Activated T-helper 1 cell treated with anti-CD3 and anti-CD28 coated beads, Interleukin-2, amount 50 U/mL, for 16 hours (primary cell): ENCODE results near the gene HOXD11.

Source experiments
- DNase-seq, 2 donors: peaks; one replicate each; pipeline ENCODE4 v3.0.0-alpha.2; 2020; ENCODE audit warnings: low read depth in 1 of 2, low spot score in 1 of 2

Gene HOXD11

GRCh38 chr2:176130957-176131847, 24.1 kb downstream of the HOXD11 start:
- no peak for DNase-seq

GRCh38 chr2:176131848-176132158, 24.7 kb downstream of the HOXD11 start:
- DNase-seq: no peak

DNA sequence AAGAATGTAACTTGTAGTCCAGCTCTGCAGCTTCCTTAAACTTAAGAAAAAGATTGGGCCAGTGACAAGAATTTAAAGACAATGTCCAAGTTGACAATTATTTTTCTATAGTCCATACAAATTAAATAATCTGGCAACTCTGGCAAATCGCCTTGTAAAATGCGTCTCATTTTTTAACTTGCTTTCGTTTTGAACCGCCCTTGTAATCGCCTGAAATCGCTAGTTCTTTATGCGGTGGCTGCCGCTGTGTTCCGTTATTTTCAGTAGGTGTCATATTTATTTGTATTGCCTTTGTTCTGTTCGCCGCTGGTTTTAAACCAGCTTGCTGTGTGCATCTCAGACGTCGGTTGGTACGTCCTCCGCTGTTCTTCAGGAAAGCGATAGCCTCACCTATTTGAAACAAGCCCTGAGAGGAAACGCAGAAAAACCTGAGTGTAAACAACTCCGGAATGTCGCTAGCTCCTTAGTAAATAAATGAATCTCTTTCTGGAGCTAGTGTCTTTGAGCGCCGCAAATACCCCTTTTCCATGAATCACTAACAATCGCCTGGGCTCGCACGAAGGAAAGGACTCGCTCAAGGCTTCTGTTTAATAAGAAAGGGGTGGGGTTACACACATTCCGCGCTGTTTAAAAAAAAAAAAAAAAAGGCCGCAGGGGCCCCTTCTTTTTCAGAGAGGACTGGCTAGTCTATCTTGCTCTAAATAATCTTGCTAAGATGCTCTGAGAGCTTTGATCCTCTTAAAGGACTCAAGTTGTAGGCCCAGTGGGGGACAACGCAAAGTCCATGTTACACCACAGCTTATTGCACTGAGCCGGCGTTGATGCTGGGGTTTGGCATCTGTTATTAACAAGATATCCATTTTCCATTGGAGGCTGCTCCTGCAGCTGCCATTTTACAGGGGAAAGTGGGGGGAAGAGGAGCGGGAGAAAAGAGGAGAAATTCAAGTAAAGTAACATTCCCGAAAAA, 25.4 kb downstream of the HOXD11 start:
- no peak for DNase-seq

DNA sequence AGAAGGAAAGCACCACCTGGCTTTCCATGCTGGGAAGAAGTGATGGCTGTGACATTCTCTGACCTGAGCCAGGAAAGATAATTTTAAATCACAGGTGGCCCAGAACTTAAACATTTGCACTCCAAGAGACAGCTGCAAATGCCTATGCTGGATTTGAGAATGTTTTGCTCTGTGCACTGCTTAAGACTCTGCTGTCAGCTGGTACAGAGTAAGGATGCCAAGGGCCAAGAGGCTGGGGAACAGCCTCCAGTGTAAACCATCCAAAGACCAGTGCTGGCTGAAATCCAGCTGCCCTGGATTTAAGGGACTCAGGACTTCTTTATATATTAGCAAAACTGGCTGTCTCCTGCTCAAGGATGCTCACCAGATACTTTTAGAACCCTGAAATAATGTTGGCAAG, 26.3 kb downstream of the HOXD11 start:
- DNase-seq: no peak

- DNase-seq: no peak
Observed at GRCh38 chr2:176134035-176134434, 27.0 kb downstream of the HOXD11 start.

DNA sequence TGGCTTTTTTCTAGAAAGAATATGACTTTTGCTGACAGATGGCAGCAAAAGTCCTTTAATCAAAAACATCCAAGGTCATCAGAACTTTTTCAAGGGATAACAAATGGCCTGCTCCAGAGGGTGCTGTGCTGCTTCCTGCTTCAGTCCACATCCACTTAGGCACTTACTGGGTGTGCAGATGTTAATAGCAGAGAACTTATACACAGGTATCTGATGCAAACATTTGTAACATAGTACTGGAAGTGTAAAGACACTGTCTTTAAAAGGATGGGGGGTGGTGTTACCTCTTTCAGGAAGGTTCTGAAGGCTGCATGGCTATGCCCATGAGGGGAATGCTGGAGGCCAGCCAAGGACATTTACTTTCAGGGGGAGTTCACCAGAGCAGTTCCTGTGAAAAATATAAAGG, 28.0 kb downstream of the HOXD11 start:
- DNase-seq: no peak

DNA sequence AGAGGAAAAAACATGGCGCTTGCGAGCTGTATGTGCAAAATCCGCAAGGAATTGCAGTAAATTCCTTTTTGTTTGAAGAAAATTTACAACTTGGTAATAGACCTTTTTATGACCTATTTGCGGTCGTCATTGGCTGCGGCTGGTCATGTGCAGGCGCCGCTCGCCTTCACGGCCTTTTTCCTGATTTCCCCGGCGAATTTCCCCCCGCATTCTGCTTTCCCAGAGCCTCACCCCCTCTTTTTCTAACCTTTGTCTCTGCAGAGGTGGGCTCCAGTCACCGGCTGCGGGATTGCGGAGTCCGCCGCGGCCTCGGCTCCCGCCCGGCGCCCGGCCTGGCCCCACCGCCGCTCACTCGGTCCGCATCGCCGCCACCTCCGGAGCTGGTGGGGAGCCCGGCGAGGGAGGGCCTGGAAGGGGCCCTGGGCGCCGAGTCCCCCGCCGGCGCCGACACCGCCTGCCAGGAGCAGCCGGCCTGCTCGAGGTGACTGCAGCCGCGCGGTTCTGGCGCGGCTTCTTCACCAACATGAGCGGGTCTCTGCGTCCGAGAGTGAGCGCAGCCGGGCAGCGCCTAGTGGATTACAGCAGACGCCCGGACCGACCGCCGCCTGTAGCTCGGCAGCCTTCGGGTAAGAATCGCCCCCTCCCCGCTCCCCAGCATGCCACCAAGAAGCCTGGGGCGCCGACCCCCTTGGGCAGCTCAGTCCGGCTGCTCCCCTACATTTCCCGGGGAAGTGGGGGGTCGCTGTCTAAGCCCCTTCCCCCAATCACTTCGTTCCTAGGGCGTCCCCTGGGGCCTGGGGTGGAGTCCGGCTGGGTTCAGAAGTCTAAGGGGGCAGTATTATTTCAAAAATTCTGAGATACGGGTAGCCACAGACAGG, 29.5 kb downstream of the HOXD11 start:
- no peak for DNase-seq

- no peak for DNase-seq
Observed at GRCh38 chr2:176137252-176137580, 30.1 kb downstream of the HOXD11 start.

GRCh38 chr2:176137906-176138305, 30.8 kb downstream of the HOXD11 start:
- no peak for DNase-seq

DNA sequence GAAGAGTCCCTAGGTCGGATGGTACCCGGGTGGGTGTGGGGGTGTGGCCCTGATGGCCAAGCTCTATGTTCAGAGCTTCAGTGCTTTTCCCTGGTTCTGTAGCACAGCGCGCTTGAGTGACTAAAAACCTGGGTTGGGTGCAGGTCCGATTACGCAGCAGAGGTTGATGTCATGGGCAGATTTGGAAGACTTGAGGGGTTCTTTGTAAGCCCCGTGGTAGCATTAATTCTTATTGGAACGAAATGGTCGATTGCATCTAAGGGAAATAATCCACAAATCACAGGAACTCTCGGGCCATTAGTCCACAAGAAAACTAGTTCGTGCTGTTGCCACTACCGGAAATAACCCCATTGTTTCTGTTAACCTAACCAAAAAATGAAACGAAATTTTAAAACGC, 31.4 kb downstream of the HOXD11 start:
- DNase-seq: no peak

- DNase-seq: no peak
Observed at GRCh38 chr2:176138923-176139660, 32.0 kb downstream of the HOXD11 start.

GRCh38 chr2:176139661-176140512, 32.8 kb downstream of the HOXD11 start:
- no peak for DNase-seq

GRCh38 chr2:176140513-176141317, 33.6 kb downstream of the HOXD11 start:
- DNase-seq: no peak

GRCh38 chr2:176142281-176142680, 35.2 kb downstream of the HOXD11 start:
- no peak for DNase-seq

DNA sequence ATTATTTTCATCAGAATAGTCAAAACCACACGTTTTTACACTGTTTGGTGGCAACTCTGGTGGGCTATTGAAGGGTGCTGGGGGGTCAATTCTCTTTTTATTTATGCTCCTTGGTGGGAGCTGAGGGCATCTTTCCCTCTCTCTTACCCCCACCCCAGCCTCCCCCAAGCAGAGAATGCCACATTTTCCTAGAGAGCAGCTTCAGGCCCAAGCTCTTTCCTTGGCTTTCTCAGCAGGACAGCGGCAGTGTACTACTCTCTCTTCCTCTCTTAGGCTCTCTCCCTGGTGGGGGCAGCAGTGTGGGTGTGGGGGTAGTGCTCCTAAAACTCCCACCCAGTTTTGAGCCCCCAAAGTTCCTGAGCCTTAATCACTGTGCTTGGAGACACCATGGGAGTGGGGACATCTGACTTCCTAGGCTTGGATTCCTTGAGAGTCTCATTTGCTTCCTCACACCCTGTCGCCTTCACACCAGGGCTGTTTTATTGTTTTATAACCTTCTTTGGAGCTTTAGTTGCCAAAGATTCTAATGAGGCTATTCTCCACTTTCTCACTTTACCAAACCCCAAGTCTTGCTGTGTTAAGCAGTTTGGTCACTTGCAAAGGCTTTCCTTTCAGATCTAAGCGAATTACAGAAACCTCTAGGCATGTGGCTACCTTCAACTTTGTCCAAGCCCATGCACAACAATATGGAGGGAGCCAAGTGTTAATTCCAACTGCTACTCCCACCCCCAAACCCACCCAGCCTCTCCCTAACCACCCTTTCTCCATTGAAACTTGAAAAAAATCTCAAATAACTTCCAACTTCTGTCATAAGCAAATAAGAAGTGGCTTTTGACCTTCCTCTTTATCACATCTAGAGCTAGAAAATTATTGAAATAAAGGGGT, 38.2 kb downstream of the HOXD11 start:
- DNase-seq: no peak

- no peak for DNase-seq
Observed at GRCh38 chr2:176146101-176146500, 39.0 kb downstream of the HOXD11 start.

GRCh38 chr2:176146645-176147044, 39.6 kb downstream of the HOXD11 start:
- no peak for DNase-seq
